Fibroblast of gingiva (primary cell): ENCODE results near the gene ZBTB4.

Experiments used
- DNase-seq: peaks from one replicate; pipeline ENCODE4 v3.0.0-alpha.2; 2011; ENCODE audit warnings: low read depth

ZBTB4 gene

DNA sequence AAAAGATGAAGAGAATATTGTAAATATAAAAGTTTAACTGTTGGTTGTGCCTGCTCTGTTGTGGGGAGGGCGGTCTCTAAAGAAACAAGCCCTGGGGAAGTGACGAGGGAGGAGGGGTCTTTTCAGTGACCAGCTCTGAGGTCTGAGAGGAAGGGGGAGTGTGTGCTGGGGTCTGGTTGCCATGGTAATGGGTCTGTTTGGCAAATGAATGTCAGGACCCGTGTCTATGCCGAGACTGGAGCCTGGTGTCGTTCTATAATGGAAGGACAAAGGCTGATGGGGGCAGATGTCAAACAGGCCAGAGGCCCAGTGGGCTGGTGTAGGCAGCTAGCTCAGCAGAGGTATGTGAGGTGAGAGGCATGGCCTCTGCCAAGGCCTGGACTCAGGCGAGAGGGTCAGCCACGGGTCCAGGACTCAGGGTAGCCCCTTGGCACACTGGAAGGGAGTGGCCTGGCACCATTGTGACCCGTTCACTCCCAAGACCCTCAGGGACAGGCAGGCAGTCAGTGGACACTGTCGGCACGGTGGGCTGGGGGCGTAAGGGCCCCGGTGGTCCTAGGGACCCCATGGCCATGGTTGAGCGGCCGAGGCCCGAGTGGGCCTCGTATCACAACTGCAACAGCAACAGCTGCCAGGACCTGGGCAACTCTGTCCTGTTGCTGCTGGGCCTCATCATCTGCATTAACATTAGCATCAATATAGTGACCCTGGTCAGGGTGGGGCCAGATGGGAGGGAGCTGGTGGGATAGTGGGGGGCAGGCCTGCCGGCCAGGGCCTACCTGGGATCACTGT lies 59.4 kb downstream of the ZBTB4 start, which contains the start of gene SPEM1:
TSS of gene SPEM1 (plus strand) at position 506 of the 792 bp plus-strand sequence. CDS start at position 567, 61 bp downstream.
- DNase-seq: no peak

DNA sequence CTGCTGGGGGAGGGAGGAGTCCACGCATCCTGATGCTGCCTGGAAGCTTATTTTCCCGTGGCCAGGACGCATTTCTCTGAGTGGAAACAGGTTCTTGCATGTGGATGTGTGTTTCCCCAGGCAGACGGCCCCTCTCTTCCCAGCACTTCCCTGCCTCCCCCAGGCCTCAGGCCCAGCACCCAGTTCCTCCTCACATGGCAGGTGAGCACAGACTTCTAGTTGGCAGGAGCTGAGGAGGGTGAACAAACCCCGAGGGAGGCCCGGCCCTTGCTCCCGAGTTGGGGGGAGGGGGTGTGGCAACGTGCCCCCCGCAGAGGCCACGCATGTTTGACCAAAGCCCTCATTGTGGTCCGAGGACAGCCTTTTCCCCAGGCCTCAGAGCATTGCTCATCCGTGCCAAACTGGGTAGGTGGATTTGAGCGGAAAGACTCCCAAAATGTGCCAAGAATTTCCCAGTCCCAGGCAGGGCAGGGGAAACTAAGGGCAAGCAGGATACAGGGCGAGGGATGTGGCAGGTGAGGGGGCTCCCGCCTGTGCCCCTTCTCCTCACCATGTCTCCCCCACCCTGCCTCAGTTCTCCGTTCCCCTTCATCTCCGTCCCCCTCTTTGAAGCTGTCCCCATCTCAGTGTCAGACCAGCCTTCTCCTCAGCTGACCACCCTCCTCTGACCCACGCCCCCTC lies 60.8 kb downstream of the ZBTB4 start:
- DNase-seq: no peak

DNA sequence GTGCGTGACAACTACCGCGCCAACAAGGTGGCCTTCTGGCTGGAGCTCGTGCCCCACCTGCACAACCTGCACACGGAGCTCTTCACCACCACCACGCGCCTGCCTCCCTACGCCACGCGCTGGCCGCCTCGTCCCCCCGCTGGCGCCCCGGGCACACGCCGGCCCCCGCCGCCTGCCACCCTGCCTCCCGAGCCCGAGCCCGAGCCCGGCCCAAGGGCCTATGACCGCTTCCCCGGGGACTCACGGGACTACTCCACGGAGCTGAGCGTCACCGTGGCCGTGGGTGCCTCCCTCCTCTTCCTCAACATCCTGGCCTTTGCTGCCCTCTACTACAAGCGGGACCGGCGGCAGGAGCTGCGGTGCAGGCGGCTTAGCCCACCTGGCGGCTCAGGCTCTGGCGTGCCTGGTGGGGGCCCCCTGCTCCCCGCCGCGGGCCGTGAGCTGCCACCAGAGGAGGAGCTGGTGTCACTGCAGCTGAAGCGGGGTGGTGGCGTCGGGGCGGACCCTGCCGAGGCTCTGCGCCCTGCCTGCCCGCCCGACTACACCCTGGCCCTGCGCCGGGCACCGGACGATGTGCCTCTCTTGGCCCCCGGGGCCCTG lies 62.3 kb downstream of the ZBTB4 start:
- DNase-seq: no peak

DNA sequence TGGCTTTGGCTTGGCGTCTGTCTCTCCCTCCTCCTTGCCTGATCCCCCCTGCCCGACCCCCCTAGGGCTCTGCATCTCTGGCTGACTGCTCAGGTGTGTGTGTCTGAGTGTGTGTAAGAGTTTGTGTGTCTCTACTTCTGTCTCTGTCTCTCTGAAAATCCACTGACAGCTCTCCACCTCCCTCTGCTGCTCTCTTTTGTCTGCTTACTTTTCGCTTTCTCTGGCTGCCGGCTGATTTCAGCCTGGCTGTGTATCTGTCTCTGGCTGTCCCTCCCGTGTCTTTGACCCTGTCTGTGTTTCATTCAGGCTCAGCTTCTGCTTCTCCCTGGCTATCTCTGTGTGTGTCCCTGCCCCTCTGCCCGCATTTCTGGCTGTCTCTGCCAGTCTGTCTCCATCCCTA lies 63.1 kb downstream of the ZBTB4 start:
- DNase-seq: no peak

DNA sequence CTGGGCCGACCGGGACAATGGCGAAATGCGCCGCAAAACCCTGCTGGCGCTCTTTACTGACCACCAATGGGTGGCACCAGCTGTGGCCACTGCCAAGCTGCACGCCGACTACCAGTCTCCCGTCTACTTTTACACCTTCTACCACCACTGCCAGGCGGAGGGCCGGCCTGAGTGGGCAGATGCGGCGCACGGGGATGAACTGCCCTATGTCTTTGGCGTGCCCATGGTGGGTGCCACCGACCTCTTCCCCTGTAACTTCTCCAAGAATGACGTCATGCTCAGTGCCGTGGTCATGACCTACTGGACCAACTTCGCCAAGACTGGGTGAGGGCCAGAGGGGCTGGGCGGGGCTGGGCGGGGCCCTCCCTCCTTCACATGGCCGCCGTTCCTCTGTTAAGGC lies 63.6 kb downstream of the ZBTB4 start:
- DNase-seq: no peak

DNA sequence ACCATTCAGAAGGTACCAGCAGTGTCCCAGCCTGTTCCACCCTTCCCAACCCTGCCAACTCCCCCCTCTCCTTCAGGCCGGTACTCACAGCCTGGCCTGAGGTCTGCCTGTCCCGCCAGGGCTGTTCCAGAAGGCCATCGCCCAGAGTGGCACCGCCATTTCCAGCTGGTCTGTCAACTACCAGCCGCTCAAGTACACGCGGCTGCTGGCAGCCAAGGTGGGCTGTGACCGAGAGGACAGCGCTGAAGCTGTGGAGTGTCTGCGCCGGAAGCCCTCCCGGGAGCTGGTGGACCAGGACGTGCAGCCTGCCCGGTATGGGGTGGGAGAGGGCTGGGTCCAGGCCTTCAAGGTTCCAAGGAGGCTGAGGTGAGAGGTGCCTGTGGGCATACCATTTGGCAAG lies 64.6 kb downstream of the ZBTB4 start:
- no peak for DNase-seq

DNA sequence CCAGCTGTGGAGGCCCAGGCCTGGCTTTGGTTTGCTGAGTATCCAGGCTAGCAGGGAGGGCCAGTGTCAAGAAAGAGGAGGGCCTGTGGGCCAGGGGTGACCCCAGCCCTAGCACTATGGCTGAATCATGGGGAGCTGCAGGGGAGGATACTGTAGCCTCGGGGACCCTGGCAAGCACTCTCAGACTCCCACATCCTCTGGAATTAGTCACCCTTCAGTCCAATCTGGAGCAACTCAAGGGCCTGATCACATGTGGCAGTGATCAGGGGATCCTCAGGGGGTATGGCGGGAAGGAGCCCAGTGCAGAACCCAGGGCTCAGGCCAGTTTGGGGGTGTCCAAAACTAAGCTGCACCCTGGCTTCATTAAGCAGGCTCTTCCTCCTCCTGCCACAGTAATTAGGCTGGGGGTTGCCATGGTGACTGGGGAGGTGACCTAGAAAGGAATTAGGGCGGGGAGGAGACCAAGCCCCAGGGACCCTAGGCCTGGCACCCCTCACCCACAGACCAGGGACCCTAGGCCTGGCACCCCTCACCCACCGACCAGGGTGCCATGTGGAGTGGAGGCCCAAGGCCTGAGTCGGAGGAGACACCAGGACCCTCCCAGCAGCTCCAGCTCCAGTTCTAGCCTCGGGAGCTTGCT lies 66.0 kb downstream of the ZBTB4 start:
- DNase-seq: peak; percentile 66

DNA sequence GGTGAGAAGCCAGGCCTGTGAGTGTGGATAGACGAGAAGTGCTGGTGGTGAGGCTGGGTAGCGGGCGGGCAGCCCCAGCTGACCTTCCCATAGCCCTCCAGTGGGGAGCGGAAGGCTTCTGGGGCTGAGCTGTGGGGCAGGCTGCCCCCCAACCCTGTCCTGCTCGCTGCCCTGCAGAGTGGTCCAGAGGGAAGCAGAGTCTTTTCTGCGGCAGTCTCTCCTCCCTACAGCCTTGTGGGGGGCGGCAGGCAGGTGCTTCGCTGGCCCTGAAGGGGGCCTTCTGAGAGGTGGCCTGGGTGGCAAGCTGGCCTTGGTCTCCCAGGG lies 68.0 kb downstream of the ZBTB4 start:
- no peak for DNase-seq

DNA sequence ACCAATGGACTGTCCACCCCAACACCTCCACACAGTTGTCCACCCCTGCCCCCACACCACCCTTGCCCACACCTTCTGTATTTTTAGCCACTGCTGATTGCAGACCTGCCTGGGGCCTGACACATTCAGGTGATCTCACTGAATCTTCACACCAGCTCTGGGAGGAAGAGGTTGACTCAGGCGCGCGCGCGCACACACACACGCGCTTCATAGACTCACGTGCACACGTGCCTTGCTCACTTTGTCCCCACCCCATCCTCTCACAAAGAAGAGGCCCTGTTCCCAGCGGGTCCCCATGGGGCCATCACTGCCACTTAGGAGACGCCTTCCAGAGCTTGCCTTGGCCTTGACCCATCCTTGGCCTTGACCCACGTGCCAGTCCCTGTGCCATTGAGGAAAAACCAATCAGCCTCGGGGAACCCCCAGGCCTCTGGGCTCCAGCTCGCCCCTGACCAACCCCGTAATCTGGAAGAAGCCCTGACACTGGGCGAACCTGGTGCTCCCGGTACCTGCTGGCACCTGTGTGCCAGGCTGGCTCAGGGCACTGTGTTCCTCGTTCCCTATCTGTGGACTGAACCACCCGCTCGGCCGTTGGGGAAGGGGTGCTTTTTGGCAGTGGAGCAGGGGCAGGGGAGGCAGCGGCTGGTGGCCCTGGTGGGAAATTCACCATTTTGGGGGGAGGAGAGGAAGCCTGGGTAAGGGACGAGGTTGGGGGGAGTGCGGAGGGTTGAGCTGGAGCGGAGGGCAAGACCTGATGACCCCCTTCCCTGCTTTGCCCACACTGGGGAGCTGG lies 68.6 kb downstream of the ZBTB4 start:
- no peak for DNase-seq

DNA sequence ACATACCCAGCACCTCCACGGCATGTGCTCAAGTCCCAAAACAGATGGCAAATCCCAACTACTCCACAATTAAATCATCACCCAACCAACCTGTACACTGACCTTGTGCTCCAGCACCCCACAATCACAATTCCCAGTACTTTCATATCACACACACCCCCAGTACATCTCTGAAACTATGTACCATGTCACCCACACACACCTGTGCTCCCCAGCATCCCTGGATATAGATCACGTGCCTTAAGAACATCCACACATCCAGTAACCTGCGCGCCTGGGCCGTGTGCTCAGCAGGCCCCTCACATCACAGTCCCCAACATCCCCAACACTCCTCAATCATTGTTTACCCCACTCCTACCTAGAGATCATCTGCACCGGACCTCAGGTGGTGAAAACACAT lies 69.7 kb downstream of the ZBTB4 start:
- no peak for DNase-seq
